Neuron (in vitro differentiated cells): Measurements from ENCODE around the gene APOC3.
A peak's percentile ranks its signal among the peaks of the same experiment; 100 is the strongest.

Experiments used
- H2AFZ ChIP-seq: one replicate; pipeline ENCODE4 v1.6.1; 2013; ENCODE audit warnings: low read depth, mild to moderate bottlenecking, inconsistent platforms, low read length, moderate library complexity
- H3K27me3 ChIP-seq: one replicate; pipeline ENCODE4 v1.6.1; 2013; ENCODE audit warnings: low read length; ENCODE audit not compliant: insufficient read depth
- H3K36me3 ChIP-seq: one replicate; pipeline ENCODE4 v1.6.1; 2013; ENCODE audit warnings: low read length; ENCODE audit not compliant: insufficient read depth
- H3K4me1 ChIP-seq: one replicate; pipeline ENCODE4 v1.6.1; 2013; ENCODE audit warnings: low read length; ENCODE audit not compliant: insufficient read depth
- H3K4me3 ChIP-seq: 2 replicates; pipeline ENCODE4 v1.5.1; 2013; ENCODE audit warnings: mild to moderate bottlenecking, low read length, moderate library complexity
- H3K9me3 ChIP-seq: one replicate; pipeline ENCODE4 v1.6.1; 2013; ENCODE audit warnings: low read length

Gene APOC3

DNA sequence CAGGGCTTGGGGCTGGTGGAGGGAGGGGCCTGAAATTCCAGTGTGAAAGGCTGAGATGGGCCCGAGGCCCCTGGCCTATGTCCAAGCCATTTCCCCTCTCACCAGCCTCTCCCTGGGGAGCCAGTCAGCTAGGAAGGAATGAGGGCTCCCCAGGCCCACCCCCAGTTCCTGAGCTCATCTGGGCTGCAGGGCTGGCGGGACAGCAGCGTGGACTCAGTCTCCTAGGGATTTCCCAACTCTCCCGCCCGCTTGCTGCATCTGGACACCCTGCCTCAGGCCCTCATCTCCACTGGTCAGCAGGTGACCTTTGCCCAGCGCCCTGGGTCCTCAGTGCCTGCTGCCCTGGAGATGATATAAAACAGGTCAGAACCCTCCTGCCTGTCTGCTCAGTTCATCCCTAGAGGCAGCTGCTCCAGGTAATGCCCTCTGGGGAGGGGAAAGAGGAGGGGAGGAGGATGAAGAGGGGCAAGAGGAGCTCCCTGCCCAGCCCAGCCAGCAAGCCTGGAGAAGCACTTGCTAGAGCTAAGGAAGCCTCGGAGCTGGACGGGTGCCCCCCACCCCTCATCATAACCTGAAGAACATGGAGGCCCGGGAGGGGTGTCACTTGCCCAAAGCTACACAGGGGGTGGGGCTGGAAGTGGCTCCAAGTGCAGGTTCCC is at the start of gene APOC3:
Gene APOC3, plus strand, starts transcription at position 383 of the 659 bp plus-strand sequence. CDS start 676 bp downstream, outside the sequence.
- H3K27me3 ChIP-seq = peaks cover 2% of the 10 kb centered on the region
- no peak within 1 kb of the TSS for H3K4me3 ChIP-seq
- no peaks in the 10 kb centered on the region for H3K36me3 ChIP-seq
- no peak within 1 kb of the TSS for H2AFZ ChIP-seq
- H3K4me1 ChIP-seq = peaks cover 7% of the 10 kb centered on the region
- no peaks in the 10 kb centered on the region for H3K9me3 ChIP-seq

DNA sequence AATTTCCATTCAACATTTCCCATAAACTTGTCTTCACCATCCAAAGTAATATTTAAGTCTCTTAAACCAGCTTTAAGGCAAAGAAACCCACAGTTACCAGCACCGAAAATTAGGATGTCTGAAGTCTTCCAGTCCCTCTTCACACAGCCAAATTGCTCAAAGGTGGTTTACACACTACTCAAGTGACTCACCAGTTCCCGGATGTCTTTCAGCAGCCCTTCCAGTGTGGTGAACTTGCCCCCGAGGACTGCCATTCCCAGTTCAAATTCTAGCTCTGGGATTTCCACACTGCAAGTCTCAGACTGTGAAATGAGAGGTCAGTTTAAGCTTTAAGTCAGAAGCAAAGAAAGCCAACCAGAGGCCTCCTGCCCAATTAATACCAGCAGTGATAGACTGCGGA is 47.0 kb upstream of the APOC3 start:
- Histone ChIP-seq H3K4me3 (no peak overlapping the region), H3K4me1 (peaks cover 9% of the 10 kb centered on the region), H3K36me3 (peaks cover 85% of the 10 kb centered on the region), H3K27me3 (no peaks in the 10 kb centered on the region), H2AFZ (no peak overlapping the region), H3K9me3 (no peaks in the 10 kb centered on the region)

DNA sequence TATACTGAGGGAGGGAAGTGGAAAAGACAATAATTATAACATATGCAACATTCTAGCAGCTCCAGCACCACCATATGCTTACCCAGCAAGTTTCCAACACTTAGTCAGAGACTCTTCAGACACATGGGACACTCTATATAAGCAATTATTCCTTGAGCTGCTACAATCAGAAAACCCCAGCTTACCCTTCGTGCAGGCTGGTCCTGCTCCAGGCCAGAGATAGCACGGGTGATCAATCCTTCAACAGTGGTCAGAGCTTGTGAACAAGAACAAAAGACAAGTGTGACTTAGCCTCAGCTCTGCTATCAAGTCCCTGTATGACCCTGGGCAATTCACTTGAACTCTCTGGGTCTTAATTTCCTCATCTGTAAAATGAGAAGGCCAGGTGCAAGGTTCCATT is 43.4 kb upstream of the APOC3 start:
- Histone ChIP-seq H2AFZ (no peak overlapping the region), H3K9me3 (no peaks in the 10 kb centered on the region), H3K4me1 (peaks cover 15% of the 10 kb centered on the region), H3K36me3 (peaks cover 52% of the 10 kb centered on the region), H3K4me3 (peak overlapping the region; percentile 69), H3K27me3 (no peaks in the 10 kb centered on the region)

DNA sequence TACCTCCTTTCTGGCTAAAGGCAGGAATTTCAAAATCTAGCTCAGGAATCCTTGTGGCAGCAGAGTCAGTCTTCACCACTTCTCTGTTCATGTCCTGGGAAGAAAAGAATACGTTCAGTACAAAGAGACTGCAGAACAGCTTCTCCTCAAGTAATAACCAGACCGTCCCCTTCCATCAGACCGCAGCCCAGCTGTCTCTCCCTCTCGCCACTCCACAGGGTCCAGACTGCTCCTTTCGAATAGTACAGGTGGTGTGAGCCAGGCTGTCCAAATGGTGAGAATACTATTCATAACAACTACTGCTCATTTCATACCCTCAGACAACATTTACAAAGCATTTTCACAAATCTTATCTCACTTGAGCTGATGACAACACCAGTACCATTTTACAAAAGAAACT is 42.7 kb upstream of the APOC3 start:
- Histone ChIP-seq H3K9me3 (no peaks in the 10 kb centered on the region), H2AFZ (no peak overlapping the region), H3K27me3 (no peaks in the 10 kb centered on the region), H3K4me3 (peak overlapping the region; percentile 69), H3K36me3 (peaks cover 49% of the 10 kb centered on the region), H3K4me1 (peaks cover 15% of the 10 kb centered on the region)

DNA sequence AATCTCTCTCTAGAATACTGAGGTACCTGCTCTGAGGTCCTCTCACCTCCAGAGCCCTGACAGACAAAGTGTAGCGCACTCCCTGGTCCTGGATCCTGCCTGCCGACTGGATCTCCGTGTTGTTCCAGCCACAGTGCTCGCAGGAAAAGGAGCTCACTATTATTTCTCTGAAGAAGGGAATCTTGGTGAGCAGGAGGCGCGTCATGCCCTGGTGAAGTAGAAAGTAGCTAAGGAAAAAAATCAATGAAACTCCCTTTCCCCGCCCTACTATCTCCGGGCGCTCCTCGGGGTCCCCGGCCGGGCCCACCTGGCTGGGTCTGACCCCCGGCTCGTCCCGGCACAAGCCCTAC is 42.3 kb upstream of the APOC3 start:
- Histone ChIP-seq H2AFZ (peak overlapping the region; percentile 72), H3K9me3 (no peaks in the 10 kb centered on the region), H3K27me3 (no peaks in the 10 kb centered on the region), H3K36me3 (peaks cover 44% of the 10 kb centered on the region), H3K4me3 (peak overlapping the region; percentile 69), H3K4me1 (peaks cover 15% of the 10 kb centered on the region)

DNA sequence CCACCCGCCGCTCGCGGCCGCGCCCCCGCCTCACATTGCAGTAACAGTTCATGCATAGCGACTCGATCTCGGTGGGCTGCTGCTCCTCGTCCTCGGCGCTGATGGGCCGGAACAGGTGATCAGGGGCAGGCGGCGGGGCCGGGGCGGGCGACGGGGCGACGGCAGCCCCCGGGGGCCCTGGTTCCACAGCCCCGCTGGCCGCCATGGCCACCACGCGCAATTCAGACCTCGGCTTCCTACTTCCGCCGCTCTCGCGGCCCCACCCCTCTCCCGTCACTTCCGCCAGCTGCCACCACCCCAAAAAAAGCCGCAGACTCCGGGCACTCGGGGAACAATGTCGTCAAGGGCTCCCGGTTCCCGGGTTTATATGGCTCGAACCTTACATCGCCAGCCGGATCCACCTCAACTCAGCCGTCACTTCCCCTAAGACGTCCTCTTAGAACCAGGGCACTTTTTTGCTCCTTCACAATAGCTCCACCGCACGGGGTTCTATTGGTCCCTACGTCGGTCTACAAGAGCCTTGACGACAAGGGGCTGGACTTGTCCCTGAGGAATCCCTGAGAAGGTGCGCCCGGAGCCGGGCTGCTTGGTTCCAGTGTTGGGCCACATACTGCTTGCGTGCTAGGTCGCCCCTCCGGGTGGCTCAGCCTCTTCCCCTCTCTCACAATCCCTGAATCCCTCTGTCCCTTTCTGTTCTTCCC is 41.8 kb upstream of the APOC3 start, which contains the start of gene ZPR1:
Gene ZPR1, minus strand, starts transcription at position 238 of the 701 bp plus-strand sequence. Its CDS starts 33 bp downstream, at position 205.
- Histone ChIP-seq H3K36me3 (peaks cover 39% of the 10 kb centered on the region), H3K4me1 (peaks cover 15% of the 10 kb centered on the region), H3K27me3 (no peaks in the 10 kb centered on the region), H2AFZ (peak within 1 kb of the TSS; percentile 72), H3K9me3 (no peaks in the 10 kb centered on the region), H3K4me3 (peak within 1 kb of the TSS; percentile 69)

DNA sequence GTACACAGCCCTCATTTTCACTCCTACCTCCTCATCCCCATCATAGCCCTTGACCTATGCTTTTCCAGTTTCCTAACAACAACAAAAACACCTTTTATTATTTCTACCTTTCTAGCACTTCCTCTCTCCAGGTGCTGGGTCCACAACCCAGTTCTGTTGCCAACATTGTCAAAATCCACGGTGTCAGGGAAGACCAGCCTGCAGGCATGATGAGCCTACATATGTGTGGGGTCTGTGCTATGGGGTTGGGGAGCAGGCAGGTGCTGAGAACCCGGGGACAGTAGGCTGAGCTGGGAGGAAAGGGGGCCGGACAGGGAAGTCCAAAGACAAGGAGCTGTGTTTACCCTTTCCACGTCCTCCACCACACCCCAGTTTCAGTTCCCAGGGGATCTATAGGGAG is 41.2 kb upstream of the APOC3 start:
- peak overlapping the region; percentile 69 for H3K4me3 ChIP-seq

DNA sequence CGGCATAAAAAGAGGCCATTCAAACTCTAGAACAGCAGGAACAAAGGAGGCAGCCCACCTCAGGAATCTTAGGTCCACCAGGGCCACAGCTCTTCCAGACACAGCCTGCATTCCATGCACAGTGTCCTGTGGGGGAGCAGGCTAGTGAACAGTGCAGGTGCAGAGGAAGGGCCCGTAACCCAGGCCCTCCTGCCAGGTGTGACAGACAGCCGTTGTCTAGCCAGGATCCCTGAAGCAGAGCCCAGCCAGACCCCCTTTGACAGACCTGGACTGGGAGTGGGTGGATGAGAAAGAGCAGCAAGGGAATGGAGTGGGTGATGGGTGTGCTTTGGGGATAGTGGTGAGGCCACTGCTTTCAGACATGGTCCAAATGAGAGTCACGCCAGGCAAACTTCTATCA is 40.7 kb upstream of the APOC3 start:
- H3K4me1 ChIP-seq = peaks cover 15% of the 10 kb centered on the region
- H2AFZ ChIP-seq = no peak overlapping the region
- peaks cover 29% of the 10 kb centered on the region for H3K36me3 ChIP-seq
- no peak overlapping the region for H3K4me3 ChIP-seq
- no peaks in the 10 kb centered on the region for H3K9me3 ChIP-seq
- no peaks in the 10 kb centered on the region for H3K27me3 ChIP-seq

More for the DNA sequence above, 41.2 kb upstream of the APOC3 start:
- H3K36me3 ChIP-seq = peaks cover 33% of the 10 kb centered on the region
- H3K27me3 ChIP-seq = no peaks in the 10 kb centered on the region
- H3K4me1 ChIP-seq = peaks cover 15% of the 10 kb centered on the region
- H2AFZ ChIP-seq = peak overlapping the region; percentile 72
- H3K9me3 ChIP-seq = no peaks in the 10 kb centered on the region

DNA sequence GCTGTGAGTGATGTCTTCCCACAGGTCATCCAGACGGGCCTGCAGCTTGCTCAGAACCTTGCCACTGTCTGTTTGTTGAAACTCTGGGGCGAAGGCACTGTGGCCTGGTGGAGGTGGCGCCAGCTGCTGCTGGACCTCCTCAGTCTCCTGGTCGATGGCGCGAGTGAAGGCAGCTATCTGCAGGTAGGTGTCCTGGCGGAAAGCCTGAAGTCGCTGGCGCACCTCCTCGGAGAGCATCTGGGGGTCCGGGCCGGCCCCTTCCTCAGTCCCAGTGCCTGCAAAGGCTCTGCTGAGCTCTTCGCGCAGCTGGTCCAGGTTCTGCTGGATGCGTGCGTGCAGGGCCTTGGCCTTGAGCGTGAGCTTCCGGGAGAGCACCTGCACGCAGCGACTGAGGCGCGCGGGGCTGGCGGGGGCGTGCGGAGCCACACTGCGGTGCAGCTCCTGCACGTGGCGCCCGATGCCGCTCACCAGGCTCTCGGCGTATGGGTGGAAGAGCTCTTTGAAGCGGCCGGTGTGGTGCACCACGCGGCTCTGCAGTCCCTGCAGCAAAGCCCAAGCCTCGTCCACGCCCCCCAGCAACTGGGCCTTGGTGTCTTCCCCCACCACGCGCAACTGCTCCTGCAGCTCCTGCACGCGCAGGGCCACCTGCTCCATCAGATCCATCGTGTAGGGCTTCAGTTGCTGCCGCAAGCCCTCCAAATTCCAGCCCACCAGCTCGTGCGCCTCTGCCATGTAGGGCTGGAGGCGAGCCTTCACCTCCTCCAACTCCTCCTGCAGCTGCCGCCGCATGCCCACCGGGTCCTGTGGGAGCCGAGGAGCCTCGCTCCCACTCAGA is 39.3 kb upstream of the APOC3 start:
- peaks cover 15% of the 10 kb centered on the region for H3K4me1 ChIP-seq
- H3K36me3 ChIP-seq = peaks cover 15% of the 10 kb centered on the region
- no peak overlapping the region for H3K4me3 ChIP-seq
- no peaks in the 10 kb centered on the region for H3K9me3 ChIP-seq
- no peak overlapping the region for H2AFZ ChIP-seq
- no peaks in the 10 kb centered on the region for H3K27me3 ChIP-seq

DNA sequence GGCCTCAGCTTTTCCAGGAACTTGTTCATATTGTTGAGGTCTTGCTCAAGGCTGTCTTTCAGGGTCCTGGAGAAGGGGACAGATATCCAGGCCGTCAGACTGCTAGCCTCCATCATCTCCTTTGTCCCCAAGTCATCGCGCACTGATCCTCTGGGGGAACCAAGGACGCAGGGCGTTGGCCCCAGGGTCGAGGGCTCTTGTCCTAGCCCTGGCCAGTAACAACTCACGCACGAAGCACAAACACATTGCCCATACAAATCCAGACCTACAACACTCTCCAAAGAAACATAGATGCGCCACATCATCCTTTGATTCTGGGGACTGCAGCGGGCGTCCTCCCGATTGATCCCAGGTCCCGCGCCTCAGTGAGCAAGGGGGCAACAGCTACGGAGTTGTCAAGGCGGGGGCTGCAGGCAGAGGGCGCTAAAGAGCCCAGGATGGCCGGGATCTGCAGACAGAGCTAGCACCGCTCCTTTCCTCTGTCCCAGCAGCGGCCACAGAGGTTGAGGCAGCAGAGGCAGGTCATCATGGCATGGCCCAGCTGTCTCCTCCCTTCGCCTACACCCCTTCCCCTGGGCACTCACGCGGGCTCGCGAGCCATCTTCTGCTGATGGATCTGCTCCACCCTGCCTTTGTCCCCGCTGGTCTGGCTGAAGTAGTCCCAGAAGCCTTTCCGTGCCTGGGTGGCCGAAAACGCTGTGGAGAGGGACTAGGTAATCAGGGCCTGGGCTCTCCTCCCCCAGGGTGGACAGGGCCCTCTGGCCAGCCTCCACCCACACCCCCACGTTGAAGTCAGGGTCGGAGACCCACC is 38.5 kb upstream of the APOC3 start:
- H3K9me3 ChIP-seq = no peaks in the 10 kb centered on the region
- H3K4me1 ChIP-seq = peaks cover 15% of the 10 kb centered on the region
- H3K36me3 ChIP-seq = peaks cover 6% of the 10 kb centered on the region
- no peak overlapping the region for H3K4me3 ChIP-seq
- H2AFZ ChIP-seq = peak overlapping the region; percentile 6
- no peaks in the 10 kb centered on the region for H3K27me3 ChIP-seq

DNA sequence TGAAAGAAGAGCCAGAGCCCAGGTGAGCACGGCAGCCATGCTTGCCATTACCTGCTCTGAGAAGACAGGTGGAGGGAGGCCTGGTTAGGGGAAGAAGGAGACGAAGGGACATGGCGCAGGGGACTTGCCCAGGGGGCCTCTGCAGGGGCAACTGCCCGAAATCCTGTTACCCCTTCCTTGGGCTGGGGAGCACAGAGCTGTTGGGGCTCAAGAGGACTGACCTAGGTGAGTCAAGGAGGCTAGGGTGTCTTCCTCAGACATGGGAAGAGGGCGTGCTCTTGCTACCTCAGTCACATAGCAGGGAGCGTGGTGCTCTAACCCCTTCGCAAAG is 37.9 kb upstream of the APOC3 start, which contains the start of gene APOA5:
Gene APOA5, minus strand, starts transcription at position 67 of the 331 bp plus-strand sequence. Its CDS starts 19 bp downstream, at position 48.
- Histone ChIP-seq H3K4me1 (peaks cover 12% of the 10 kb centered on the region), H3K27me3 (no peaks in the 10 kb centered on the region), H3K4me3 (no peak within 1 kb of the TSS), H2AFZ (peak within 1 kb of the TSS; percentile 6), H3K36me3 (peaks cover under 1% of the 10 kb centered on the region), H3K9me3 (no peaks in the 10 kb centered on the region)

DNA sequence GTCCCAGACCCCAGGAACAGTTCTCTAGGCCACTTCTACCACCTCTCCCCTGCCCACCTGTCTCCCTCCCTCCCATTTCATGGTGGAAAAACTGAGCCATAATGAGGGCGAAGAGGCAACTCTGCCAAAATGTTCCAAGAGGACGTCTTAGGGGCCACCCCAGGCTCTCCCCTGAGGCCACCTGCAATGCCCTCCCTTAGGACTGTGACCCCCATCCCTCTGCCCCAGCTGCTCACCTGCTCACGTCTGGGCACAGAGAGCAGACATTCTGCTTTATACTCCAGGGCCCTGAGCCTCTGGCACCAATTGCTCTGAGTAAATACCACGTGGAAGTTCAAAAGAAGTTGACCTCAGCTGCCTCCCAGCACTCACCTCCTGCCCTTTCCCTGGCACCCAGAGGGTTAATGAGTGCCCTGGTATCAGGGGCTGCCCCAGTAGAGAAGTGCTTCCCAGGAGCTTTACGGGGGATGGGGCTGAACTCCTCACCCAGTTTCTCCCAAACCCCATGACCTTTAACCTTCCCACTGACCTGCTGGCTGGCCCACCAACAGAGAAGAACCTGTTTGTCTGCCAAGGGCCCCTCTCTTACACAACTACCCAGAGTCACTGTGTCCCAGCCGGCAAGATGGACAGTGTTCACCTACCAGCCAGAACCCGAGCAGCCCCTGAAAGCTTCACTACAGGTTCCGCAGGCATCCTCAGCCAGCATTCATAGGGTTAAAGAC is 37.4 kb upstream of the APOC3 start:
- H3K4me1 ChIP-seq = peaks cover 7% of the 10 kb centered on the region
- H3K36me3 ChIP-seq = no peaks in the 10 kb centered on the region
- H2AFZ ChIP-seq = no peak overlapping the region
- H3K27me3 ChIP-seq = no peaks in the 10 kb centered on the region
- H3K9me3 ChIP-seq = no peaks in the 10 kb centered on the region
- no peak overlapping the region for H3K4me3 ChIP-seq
